WERI-Rb-1 (cell line): Measurements from ENCODE around the gene REC8.
"Not testable (repeated sequence)": the region's sequence is repeated elsewhere in the genome, so short reads cannot be mapped to it uniquely, and the experiment has no call there.

Source experiments
- DNase-seq: peaks from one replicate; pipeline ENCODE4 v3.0.0-alpha.2; 2020
- H3K27ac ChIP-seq: fragments of 250-450 bp; sonication (Bioruptor Pico); 2 replicates; pipeline ENCODE4 v1.5.1; 2020; ENCODE audit warnings: mild to moderate bottlenecking, moderate library complexity
- H3K27me3 ChIP-seq: fragments of 250-450 bp; sonication (Bioruptor Pico); 2 replicates; pipeline ENCODE4 v1.5.1; 2021; ENCODE audit warnings: mild to moderate bottlenecking, low read depth, moderate library complexity; ENCODE audit not compliant: insufficient read depth, severe bottlenecking
- H3K36me3 ChIP-seq: fragments of 250-450 bp; sonication (Bioruptor Pico); 2 replicates; pipeline ENCODE4 v1.5.1; 2020; ENCODE audit warnings: mild to moderate bottlenecking, moderate library complexity
- H3K4me3 ChIP-seq: 2 replicates; pipeline ENCODE4 v1.5.1; 2011; ENCODE audit warnings: low read depth, mild to moderate bottlenecking, control low read depth, low read length
- H3K9me3 ChIP-seq: fragments of 250-450 bp; sonication (Bioruptor Pico); 2 replicates; pipeline ENCODE4 v1.5.1; 2021; ENCODE audit warnings: mild to moderate bottlenecking, moderate library complexity; ENCODE audit not compliant: severe bottlenecking
- TF ChIP-seq, protein P1 (sequence below): IDR thresholded peaks from 2 replicates; pipeline ENCODE4 v1.5.1; 2011; ENCODE audit warnings: low read depth, mild to moderate bottlenecking, control low read depth, inconsistent platforms, low read length

REC8 gene

DNA sequence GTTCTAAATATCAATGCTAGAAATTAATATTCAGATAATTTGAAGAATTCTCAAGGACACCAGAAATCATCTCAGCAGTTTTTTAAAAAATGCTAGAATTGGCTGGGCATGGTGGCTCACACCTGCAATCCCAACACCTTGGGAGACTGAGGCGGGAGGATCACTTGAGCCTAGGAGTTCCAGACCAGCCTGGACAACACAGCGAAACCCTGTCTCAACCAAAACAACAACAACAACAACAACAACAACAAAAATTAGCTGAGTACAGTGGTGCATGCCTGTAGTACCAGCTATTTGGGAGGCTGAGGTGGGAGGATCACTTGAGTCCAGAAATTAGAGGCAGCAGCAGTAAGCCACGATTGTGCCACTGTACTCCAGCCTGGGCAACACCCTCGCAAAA lies 47.2 kb downstream of the REC8 start:
- Histone ChIP-seq H3K4me3 (no peak overlapping the region), H3K27me3 (no peaks in the 10 kb centered on the region), H3K9me3 (no peaks in the 10 kb centered on the region), H3K36me3 (no peaks in the 10 kb centered on the region; the same call in 1 of the 2 replicates), H3K27ac (no peak overlapping the region)
- TF ChIP-seq, protein P1, sequence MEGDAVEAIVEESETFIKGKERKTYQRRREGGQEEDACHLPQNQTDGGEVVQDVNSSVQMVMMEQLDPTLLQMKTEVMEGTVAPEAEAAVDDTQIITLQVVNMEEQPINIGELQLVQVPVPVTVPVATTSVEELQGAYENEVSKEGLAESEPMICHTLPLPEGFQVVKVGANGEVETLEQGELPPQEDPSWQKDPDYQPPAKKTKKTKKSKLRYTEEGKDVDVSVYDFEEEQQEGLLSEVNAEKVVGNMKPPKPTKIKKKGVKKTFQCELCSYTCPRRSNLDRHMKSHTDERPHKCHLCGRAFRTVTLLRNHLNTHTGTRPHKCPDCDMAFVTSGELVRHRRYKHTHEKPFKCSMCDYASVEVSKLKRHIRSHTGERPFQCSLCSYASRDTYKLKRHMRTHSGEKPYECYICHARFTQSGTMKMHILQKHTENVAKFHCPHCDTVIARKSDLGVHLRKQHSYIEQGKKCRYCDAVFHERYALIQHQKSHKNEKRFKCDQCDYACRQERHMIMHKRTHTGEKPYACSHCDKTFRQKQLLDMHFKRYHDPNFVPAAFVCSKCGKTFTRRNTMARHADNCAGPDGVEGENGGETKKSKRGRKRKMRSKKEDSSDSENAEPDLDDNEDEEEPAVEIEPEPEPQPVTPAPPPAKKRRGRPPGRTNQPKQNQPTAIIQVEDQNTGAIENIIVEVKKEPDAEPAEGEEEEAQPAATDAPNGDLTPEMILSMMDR, result no peak
- DNase-seq, result no peak

DNA sequence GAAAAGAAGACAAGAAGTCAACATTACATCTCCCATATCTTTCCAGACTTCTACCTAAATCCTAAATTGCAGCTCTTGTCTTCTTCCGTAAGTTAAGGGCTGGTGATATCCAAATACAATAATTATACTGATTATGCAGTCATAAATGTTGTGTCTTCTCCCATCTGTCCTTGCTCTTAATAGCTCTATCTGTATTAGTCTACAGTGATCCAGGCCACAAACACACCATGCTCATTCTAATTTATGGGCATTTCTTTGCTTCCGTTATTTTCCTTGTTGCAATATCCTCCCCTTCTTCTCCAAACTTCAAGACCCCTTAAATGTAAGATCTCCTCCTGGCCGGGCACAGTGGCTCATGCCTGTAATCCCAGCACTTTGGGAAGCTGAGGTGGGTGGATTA lies 47.6 kb downstream of the REC8 start:
- no peak overlapping the region for H3K4me3 ChIP-seq
- H3K27ac ChIP-seq, result no peak overlapping the region

DNA sequence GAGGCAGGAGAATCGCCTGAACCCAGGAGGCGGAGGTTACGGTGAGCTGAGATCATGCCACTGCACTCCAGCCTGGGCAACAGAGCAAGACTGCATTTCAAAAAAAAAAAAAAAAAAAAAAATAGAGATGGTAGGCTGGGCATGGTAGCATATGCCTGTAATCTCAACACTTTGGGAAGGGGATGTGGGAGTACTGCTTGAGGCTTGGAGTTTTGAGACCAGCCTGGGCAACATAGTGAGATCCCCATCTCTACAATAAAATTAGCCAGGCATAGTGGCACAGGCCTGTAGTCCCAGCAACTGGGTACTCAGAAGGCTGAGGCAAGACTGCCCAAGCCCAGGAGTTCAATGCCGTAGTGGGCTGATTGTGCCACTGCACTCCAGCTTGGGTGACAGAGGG lies 51.1 kb downstream of the REC8 start:
- H3K27ac ChIP-seq, H3K4me3 ChIP-seq, DNase-seq, H3K9me3 ChIP-seq, H3K27me3 ChIP-seq, H3K36me3 ChIP-seq: not testable (repeated sequence)

More for the DNA sequence above, 47.6 kb downstream of the REC8 start:
- Histone ChIP-seq H3K36me3 (no peaks in the 10 kb centered on the region; the same call in none of the 2 replicates), H3K9me3 (no peaks in the 10 kb centered on the region), H3K27me3 (no peaks in the 10 kb centered on the region)
- no peak for DNase-seq
- TF ChIP-seq, protein P1, result no peak

DNA sequence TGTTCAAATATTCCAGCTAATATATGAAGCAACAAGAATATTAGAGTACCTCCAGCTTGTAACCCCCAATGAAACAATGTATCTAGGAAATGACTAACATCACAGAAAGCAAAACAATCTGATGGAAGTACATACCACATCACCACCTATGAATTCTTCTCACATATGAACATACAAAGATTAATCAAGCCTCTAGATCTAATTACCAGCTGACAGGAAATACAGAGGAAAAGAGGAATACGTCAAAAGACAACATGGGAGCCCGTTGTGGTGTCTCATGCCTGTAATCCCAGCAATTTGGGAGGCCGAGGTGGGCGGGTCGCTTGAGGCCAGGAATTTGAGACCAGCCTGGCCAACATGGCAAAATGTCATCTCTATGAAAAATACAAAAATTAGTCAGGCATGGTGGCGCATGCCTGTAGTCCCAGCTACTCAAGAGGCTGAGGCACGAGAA lies 52.8 kb downstream of the REC8 start:
- TF ChIP-seq, protein P1, result no peak
- H3K4me3 ChIP-seq, result no peak overlapping the region
- no peaks in the 10 kb centered on the region for H3K27me3 ChIP-seq
- H3K27ac ChIP-seq, result no peak overlapping the region
- no peak for DNase-seq
- peaks cover 7% of the 10 kb centered on the region for H3K36me3 ChIP-seq
- H3K9me3 ChIP-seq, result no peaks in the 10 kb centered on the region

DNA sequence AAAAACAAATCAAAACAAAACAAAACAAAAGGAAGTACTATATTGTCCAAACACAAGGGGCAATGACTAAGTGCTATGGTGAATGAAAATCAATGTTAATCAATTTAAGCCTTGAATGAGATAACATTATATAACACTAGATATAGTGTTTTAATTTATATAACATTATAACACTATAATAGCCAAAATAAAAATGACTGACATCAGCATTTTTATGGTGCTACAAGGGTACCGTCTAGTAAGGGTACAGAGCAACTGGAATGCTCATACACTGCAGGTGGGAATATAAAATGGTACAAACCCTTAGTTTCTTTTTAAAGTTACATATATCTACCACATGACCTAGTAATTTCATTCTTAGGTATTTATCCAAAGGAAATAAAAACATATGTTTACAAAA lies 54.6 kb downstream of the REC8 start:
- Histone ChIP-seq H3K27me3 (no peaks in the 10 kb centered on the region), H3K27ac (no peak overlapping the region), H3K36me3 (peaks cover 7% of the 10 kb centered on the region), H3K9me3 (no peaks in the 10 kb centered on the region), H3K4me3 (no peak overlapping the region)
- DNase-seq, result no peak
- TF ChIP-seq, protein P1, result no peak

DNA sequence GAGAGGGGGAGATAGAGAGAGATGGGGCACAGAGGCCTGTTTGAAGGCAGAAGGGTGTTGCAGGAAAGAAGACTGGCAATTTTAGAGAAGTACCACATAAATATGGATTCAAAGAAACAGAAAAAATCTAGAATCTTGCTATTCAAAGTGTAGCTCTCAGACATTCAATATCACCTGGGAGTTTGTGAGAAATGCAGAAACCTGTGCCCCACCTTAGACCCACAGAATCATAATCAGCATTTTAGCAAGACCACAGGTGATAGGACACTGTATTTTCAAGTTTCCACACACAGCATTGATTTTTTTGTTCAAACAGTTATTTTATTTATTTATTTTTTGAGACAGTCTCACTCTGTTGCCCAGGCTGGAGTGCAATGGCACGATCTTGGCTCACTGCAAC lies 57.0 kb downstream of the REC8 start:
- DNase-seq, result no peak
- peaks cover 7% of the 10 kb centered on the region for H3K36me3 ChIP-seq
- TF ChIP-seq, protein P1, result no peak
- H3K27ac ChIP-seq, result no peak overlapping the region
- no peaks in the 10 kb centered on the region for H3K9me3 ChIP-seq
- no peaks in the 10 kb centered on the region for H3K27me3 ChIP-seq
- no peak overlapping the region for H3K4me3 ChIP-seq
